Right cardiac atrium (tissue), 5 donors: ENCODE data around the gene MED7. TPM values are rescaled to one million over a fixed set of nuclear protein-coding genes. Genes with fewer than 3 reads are reported as not detected.

Experiments
- ATAC-seq, 2 donors: fragments of 200-7000 bp; cut with Tn5 transposase; one replicate each; pipeline versions ENCODE4 v1.8.0 to v1.9.1; 2020; ENCODE audit warnings: moderate library complexity in 2 of 2, mild to moderate bottlenecking in 1 of 2
- DNase-seq, 3 donors: peaks; one replicate each; pipeline ENCODE4 v3.0.0-alpha.2; 2020
- H3K27ac ChIP-seq: one replicate; pipeline ENCODE4 v1.5.1; 2013; ENCODE audit warnings: mild to moderate bottlenecking, low read length, control low read depth, moderate library complexity
- H3K27me3 ChIP-seq: one replicate; pipeline ENCODE4 v1.6.1; 2013; ENCODE audit not compliant: control insufficient read depth, insufficient read depth
- H3K4me1 ChIP-seq: one replicate; pipeline ENCODE4 v1.6.1; 2013; ENCODE audit warnings: low read length; ENCODE audit not compliant: control insufficient read depth, insufficient read depth
- H3K4me3 ChIP-seq: one replicate; pipeline ENCODE4 v1.5.1; 2013; ENCODE audit warnings: low read length, control low read depth
- H3K9me3 ChIP-seq: one replicate; pipeline ENCODE4 v1.6.1; 2013; ENCODE audit warnings: low read length; ENCODE audit not compliant: control insufficient read depth
- WGBS: extraction: QIAGEN DNeasy Blood & Tissue Kit; methylation state at CpG from one replicate; pipeline ENCODE4 v1.1.7; 2013; 5-methylcytosine and 5-hydroxymethylcytosine counted together
- intact Hi-C, 4 donors: fragments of 100-400 bp; cut with DNase I; formaldehyde crosslinking; loops; one replicate each; pipeline versions ENCODE4 v1.11.0 to v1.14.0; 2022 to 2023
- polyA plus RNA-seq: library from polyadenylated mRNA; stranded (reverse); fragments of 200-250 nt; gene quantifications from one replicate; pipeline ENCODE4 v1.2.3, GENCODE V29; 2013
- total RNA-seq, 4 donors: library from RNA; stranded (reverse); fragmentation: NEBNext Ultra II Directional; extraction: Animal tissue kit (Norgen Biotek cat#: 25700); gene quantifications; one replicate each; pipeline ENCODE4 v1.2.1, GENCODE V29; 2021
- donor health status: healthy with polysubstance abuse.
- donor health status: DM: no; HTN: yes; CAD: no.
- donor health status: DM: no; HTN: no; CAD: no.
- donor health status: DM: no; HTN: yes; CAD: no; lungs with severe emphysema.
- donor health status: DM: yes; HTN: yes; CAD: no.

MED7 gene
- total and polyA plus RNA-seq, 5 donors: 9.6 to 14.3 (median 10.3) TPM

- H3K4me3 ChIP-seq: no peak overlapping the region
- no peaks in the 10 kb centered on the region for H3K9me3 ChIP-seq
- H3K4me1 ChIP-seq: no peaks in the 10 kb centered on the region
- H3K27me3 ChIP-seq: no peaks in the 10 kb centered on the region
- 92% methylated on average over 3 of the region's 3 CpGs for WGBS
- intact Hi-C loops: no loop called here
- ATAC-seq: no peak
- no peak overlapping the region for H3K27ac ChIP-seq
- DNase-seq: no peak
These were observed 36.3 kb upstream of the MED7 start for GRCh38 chr5:157178966-157179365.

GRCh38 chr5:157177953-157178352 lies 35.3 kb upstream of the MED7 start:
- no peak for ATAC-seq
- Histone ChIP-seq H3K4me3 (no peak overlapping the region), H3K4me1 (no peaks in the 10 kb centered on the region), H3K27me3 (no peaks in the 10 kb centered on the region), H3K9me3 (no peaks in the 10 kb centered on the region), H3K27ac (no peak overlapping the region)
- no peak for DNase-seq
- intact Hi-C loops: no loop called here
- 58% methylated on average over 6 of the region's 6 CpGs for WGBS

- H3K4me1 ChIP-seq: no peaks in the 10 kb centered on the region
- no peaks in the 10 kb centered on the region for H3K9me3 ChIP-seq
- WGBS: 95% methylated on average over 8 of the region's 8 CpGs
- no peak for ATAC-seq
- H3K27ac ChIP-seq: no peak overlapping the region
- no peak overlapping the region for H3K4me3 ChIP-seq
- DNase-seq: no peak
- no peaks in the 10 kb centered on the region for H3K27me3 ChIP-seq
- intact Hi-C loops: no loop called here
These were observed 32.5 kb upstream of the MED7 start for GRCh38 chr5:157175071-157175612.

GRCh38 chr5:157172403-157172802 lies 29.7 kb upstream of the MED7 start:
- ATAC-seq (no peak), DNase-seq (no peak)
- 52% methylated on average over 2 of the region's 2 CpGs for WGBS
- Histone ChIP-seq H3K4me1 (no peaks in the 10 kb centered on the region), H3K27me3 (no peaks in the 10 kb centered on the region), H3K4me3 (no peak overlapping the region), H3K27ac (no peak overlapping the region), H3K9me3 (no peaks in the 10 kb centered on the region)
- intact Hi-C loops: no loop called here

- intact Hi-C loops: no loop called here
- no peaks in the 10 kb centered on the region for H3K27me3 ChIP-seq
These were observed 25.6 kb upstream of the MED7 start for GRCh38 chr5:157168286-157168685.

GRCh38 chr5:157167214-157167621 lies 24.6 kb upstream of the MED7 start:
- no peak overlapping the region for H3K4me3 ChIP-seq
- H3K4me1 ChIP-seq: no peaks in the 10 kb centered on the region
- DNase-seq: no peak
- intact Hi-C loops: no loop called here
- no peak for ATAC-seq
- H3K9me3 ChIP-seq: no peaks in the 10 kb centered on the region
- no peak overlapping the region for H3K27ac ChIP-seq
- no peaks in the 10 kb centered on the region for H3K27me3 ChIP-seq
- 60% methylated on average over 4 of the region's 4 CpGs for WGBS

More at GRCh38 chr5:157168286-157168685, 25.6 kb upstream of the MED7 start:
- Histone ChIP-seq H3K4me1 (no peaks in the 10 kb centered on the region), H3K4me3 (no peak overlapping the region), H3K9me3 (no peaks in the 10 kb centered on the region), H3K27ac (no peak overlapping the region)
- no peak for ATAC-seq
- 95% methylated on average over 5 of the region's 5 CpGs for WGBS
- no peak for DNase-seq

GRCh38 chr5:157166214-157167213 lies 23.8 kb upstream of the MED7 start, which contains the start of gene GARIN3:
TSS of gene GARIN3 (minus strand) at chr5:157166264. CDS start at chr5:157166168, 96 bp downstream.
- intact Hi-C loops: no loop called here
- H3K9me3 ChIP-seq: no peaks in the 10 kb centered on the region
- no peak within 1 kb of the TSS for H3K4me3 ChIP-seq
- H3K27ac ChIP-seq: no peak within 1 kb of the TSS
- no peaks in the 10 kb centered on the region for H3K27me3 ChIP-seq
- 87% methylated on average over 7 of the region's 7 CpGs for WGBS
- DNase-seq: no peak
- H3K4me1 ChIP-seq: no peaks in the 10 kb centered on the region
- no peak for ATAC-seq

GRCh38 chr5:157165668-157166067 lies 23.0 kb upstream of the MED7 start:
- 82% methylated on average over 14 of the region's 14 CpGs for WGBS
- no peak for DNase-seq
- H3K27ac ChIP-seq: no peak overlapping the region
- ATAC-seq: no peak
- no peak overlapping the region for H3K4me3 ChIP-seq
- intact Hi-C loops: no loop called here
- H3K9me3 ChIP-seq: no peaks in the 10 kb centered on the region
- no peaks in the 10 kb centered on the region for H3K27me3 ChIP-seq
- H3K4me1 ChIP-seq: no peaks in the 10 kb centered on the region

- intact Hi-C loops: no loop called here
- no peak overlapping the region for H3K4me3 ChIP-seq
- ATAC-seq (no peak), DNase-seq (no peak)
- WGBS: 88% methylated on average over 4 of the region's 4 CpGs
- H3K4me1 ChIP-seq: no peaks in the 10 kb centered on the region
- H3K9me3 ChIP-seq: no peaks in the 10 kb centered on the region
- H3K27me3 ChIP-seq: no peaks in the 10 kb centered on the region
- H3K27ac ChIP-seq: no peak overlapping the region
These were observed 22.6 kb upstream of the MED7 start for GRCh38 chr5:157165261-157165660.

- DNase-seq (no peak), ATAC-seq (no peak)
- Histone ChIP-seq H3K27me3 (no peaks in the 10 kb centered on the region), H3K9me3 (no peaks in the 10 kb centered on the region), H3K4me1 (no peaks in the 10 kb centered on the region), H3K4me3 (no peak overlapping the region), H3K27ac (no peak overlapping the region)
- intact Hi-C loops: no loop called here
- WGBS: 80% methylated on average over 5 of the region's 5 CpGs
These were observed 21.9 kb upstream of the MED7 start for GRCh38 chr5:157164521-157164920.

GRCh38 chr5:157162919-157163510 lies 20.4 kb upstream of the MED7 start:
- DNase-seq (no peak), ATAC-seq (no peak)
- H3K27ac ChIP-seq: no peak overlapping the region
- no peaks in the 10 kb centered on the region for H3K4me1 ChIP-seq
- 91% methylated on average over 12 of the region's 12 CpGs for WGBS
- no peak overlapping the region for H3K4me3 ChIP-seq
- H3K27me3 ChIP-seq: no peaks in the 10 kb centered on the region
- intact Hi-C loops: no loop called here
- H3K9me3 ChIP-seq: no peaks in the 10 kb centered on the region
